Renal cortical epithelial cell (primary cell): ENCODE results near the gene SH2B3. TPM values are rescaled to one million over a fixed set of nuclear protein-coding genes. Genes with fewer than 3 reads are reported as not detected.
"Not testable (repeated sequence)": the region's sequence is repeated elsewhere in the genome, so short reads cannot be mapped to it uniquely, and the experiment has no call there.

Source experiments
- DNase-seq: peaks from one replicate; pipeline ENCODE4 v3.0.0-alpha.2; 2011; ENCODE audit warnings: low read depth
- total RNA-seq: library from RNA; depleted of rRNA; stranded (reverse); fragments of >200 nt; gene quantifications from 2 replicates; pipeline ENCODE4 v1.2.3, GENCODE V29; 2014

SH2B3 gene
- total RNA-seq: 14.5 and 20.8 TPM in 2 replicates

DNA sequence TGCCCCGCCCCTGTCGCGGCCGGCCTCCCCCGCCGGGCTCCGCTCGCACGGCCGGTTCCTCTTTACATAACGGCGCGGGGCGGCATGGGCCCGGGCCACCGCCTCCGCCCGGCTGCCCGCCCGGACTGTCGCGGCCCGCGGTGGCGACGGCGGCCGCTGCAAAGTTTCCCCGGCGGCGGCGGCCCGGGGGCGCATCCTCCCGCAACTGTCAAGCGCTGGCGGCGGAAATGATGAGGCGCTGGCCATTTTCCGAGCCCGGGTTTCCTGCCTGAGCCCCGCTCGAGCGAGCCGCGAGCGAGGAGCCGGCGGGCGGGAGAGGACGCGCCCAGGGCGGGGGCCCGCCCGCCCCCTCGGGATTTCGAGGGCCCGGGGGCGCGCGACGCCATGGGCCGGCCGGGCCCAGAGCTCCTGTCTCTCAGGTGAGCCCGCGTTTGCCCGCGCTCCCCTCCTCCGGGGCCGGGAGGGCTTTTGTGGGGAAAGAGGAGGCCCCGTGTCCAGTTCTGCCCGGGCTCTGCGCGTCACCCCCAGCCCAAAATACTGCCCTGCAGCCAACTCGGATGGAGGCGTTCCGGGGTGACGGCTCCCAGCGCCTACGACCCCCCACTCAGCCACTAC, at the start of gene SH2B3:
SH2B3 (plus strand) TSS at position 65 of the 615 bp plus-strand sequence. CDS start 12,223 bp downstream, outside the sequence.
- DNase-seq: no peak

DNA sequence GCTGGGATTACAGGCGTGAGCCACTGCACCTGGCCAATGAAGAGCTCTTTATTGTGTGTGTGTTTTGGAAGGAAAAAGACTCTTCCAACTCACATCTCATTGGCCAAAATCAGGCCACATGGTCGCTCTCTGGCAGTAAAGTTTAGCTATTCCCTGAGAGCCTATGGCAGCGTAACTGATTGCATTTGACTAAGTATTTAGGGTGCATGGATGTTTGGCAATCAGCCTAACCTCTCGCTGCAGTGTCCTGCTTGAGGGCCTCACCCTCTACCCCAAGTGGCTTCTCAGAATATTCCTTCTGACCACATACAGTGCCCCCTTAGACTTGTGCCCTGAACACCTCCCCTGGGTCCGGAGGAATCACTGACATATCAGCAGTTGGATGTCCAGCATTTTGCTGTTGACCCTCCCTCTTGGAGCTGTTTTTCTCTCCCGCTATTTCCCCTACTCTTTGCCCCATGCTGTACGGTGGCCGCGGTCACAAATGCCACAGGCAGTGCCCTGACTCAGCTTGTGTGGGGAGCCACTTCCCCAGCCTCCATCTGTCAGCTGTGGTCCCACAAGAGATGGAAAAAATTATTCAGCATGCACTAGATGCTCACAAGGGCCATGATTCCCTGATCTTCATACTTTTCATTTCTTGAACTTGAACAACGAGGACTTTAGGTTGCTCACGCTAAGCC, 46.4 kb upstream of the SH2B3 start:
- no peak for DNase-seq

DNA sequence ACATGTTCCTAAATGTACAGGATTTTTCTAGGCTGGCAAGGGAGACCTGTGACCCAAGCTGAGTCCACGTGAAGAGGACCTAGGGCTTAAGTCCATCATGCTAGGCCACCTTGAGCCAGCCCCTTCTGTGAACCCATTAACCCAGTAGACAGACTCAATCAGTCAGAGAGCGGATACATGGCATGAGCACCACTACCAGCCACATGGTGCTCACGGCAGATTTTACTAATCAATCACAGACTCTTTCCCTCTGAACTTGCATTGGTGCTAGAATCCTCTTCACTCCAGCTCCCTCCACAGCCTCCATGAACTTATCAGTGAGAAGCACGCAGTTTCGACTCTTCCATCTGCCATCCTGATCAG, 45.8 kb upstream of the SH2B3 start:
- no peak for DNase-seq

DNA sequence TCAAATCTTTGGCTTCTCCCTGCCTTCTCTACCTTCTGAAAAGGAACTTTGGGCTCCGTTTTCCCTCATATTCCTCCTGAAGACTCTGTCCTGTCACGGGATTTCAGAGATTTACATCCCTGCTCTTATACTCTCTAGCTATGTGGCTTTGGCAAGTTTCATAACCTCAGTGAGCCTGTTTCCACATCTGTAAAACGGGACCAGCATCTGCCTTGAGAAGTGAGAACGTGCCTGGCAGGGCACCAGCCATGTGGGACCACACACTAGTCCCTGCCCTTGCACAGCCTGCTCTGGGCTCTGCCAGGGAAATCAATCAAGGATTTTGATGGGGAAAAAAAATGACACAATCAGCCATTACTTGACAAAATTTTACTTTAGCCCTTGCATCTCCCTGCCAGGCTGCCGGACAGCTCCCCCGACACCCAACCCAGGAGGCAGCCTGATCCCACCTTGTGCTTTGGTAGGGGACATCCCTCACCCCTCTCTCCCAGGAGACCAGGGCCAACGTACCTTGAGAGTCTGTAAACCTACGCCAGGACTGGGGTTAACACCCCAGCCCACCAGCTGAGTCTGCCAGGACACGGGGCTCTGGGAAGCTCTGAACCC, 45.3 kb upstream of the SH2B3 start:
- DNase-seq: no peak

DNA sequence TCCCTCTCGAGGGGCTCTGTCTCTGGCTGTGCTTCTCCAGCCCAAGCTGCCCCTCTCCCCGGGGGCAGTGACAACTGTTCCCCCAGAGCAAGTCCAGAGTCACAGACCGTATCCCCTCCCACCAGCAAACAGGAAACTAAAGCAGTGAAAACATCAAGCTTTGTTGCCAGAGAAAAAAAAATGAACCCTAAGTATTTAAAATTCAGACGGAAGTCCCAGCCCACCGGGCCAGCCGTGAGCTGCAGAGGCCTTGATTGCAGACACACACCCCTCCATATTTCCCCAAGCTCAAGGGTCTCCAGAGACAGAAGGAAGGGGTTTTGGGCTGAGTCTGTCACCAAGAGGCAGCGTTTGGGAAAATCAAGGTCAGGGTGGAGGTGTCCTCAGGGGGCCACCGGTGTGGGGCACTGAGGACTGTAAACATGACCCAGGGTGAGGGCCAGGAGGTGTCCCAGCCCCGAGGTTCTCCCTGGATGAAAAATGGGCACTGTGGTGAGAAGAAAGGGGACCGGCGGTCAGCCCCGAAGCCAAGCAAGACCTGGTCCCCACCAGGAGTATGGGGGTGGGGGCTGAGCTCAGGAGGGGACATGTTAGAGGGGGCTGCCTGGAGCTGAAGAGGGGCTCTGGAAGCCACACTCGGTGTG, 44.5 kb upstream of the SH2B3 start:
- no peak for DNase-seq

DNA sequence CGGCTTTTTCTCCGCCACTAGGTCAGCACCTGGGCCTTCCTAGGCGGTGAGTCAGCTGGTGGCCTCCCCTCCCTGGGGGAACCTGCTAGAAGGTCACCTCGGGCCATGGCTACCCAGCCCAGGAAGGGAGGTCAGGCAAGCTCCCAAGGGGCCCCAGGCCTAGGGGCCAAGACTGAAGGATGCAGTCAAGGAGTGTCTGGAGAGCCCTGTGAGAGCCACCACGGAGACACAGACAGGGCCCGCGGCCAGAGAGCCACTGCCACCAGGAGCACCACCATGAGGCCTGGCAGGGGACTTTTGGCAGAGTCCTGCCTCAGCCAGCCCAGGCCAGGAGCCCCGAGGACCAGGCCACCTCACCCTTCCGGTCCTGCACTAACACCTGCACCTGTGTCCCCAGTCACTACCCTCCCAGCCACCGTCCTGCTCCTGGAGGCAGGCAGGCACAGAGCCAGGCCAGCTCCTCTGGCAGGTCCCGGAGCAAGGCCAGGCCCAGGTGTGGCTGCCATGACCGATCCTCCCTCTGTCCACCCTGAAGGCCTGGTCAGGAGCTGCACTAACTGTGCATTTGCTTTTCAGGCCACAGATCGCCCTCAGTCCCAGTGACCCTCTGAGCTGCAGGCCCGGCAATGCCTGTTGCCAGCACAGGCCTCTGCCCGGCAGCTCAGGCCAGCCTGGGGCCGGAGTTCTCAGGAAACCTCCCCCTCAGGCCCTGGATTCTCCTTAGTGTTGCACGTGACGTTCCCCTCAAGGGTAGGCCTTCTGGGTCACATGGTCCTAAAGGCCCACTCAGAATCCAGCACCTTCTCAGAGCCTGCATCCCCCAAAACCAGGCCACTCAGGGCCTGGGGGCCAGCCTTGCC, 43.8 kb upstream of the SH2B3 start:
- peak; percentile 37 for DNase-seq

DNA sequence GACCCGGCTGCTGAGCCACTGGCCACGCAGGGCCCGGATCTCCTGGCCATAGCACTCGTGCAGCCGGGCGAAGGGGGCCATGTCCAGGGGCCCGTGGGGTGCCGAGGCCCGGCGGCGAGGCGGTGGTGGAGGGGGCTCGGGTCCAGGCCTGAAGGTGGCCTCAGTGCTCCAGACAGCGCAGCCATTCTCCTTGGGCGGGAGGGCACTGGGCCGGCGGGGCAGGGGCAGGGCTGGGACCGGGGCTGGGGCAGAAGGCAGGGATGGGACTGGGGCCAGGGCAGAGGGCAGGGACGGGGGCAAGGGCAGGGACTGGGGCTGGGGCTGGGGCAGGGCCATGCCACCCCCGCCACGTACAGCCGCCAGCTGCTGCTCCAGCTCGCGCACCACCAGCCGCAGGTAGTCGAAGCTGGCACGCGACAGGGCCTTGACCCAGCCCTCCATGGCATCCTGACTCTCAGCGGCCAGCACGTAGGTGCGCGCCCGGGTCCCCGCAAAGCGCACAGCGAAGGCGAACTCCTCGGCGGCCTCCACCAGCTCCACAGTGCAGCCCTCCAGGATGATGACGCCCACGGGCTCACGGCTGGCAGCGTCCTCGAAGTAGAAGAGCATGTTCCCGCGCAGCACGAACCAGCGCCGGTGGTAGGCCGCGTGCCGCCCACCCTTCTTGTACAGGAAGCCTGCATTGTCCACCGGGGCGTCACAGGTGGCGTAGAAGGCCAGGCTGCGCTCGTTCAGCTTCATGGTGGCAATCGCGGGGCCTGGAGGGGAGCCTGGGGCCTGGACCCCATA, 42.8 kb upstream of the SH2B3 start:
- DNase-seq: no peak

DNA sequence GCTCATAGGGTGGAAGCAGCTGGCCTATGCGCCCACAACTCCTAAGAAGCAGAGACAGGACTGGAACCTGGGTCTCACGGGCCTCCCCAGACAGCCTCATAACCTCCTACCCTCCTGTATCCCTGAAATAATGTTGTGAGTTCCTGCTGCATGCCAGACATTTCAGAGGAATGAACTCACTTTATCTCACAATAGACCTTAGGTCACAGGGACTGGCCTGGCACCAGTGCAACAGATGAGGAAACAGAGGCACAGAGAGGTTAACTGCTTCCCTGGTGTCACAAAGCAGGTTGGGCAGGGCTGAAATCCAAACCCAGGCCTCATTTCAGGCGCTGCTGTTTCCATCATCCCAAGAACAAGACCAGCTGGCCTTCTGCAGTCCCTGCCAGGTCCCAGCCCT, 42.1 kb upstream of the SH2B3 start:
- DNase-seq: peak; percentile 69

DNA sequence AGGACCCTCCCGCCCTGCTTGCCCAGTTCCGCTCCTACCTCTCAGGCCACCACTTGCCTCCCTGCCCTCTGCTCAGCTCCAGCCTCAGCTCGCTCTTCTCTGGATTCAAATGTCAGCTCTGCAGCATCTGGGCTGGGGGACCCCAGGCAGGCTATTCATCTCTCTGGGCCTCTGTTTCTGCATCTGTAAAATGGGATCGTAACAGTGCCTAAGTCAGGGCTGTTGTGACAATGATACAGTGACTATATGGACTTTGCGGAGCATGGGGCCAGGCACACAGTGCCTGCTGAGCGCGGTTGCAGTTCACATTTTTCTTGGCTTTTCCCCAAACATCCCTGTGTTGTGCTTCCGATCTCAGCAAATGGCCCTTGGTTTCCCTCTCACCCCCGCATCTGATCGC, 39.6 kb upstream of the SH2B3 start:
- DNase-seq: no peak

DNA sequence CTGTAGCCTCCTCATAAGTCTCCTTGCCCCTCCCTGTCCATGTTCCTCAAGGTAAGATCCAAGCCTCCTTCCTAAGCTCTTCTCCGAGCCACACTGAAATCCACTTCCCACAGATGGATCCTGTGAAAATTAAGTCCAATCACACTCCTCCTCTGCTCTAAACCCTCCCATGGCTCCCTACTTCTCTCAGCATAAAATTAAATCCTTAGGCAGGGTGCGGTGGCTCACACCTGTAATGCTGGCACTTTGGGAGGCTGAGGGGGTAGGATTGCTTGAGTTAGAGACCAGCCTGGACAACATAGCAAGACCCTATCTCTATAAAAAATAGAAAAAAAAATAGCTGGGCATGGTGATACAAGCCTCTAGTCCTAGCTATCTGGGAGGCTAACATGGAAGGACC, 39.1 kb upstream of the SH2B3 start:
- DNase-seq: no peak

DNA sequence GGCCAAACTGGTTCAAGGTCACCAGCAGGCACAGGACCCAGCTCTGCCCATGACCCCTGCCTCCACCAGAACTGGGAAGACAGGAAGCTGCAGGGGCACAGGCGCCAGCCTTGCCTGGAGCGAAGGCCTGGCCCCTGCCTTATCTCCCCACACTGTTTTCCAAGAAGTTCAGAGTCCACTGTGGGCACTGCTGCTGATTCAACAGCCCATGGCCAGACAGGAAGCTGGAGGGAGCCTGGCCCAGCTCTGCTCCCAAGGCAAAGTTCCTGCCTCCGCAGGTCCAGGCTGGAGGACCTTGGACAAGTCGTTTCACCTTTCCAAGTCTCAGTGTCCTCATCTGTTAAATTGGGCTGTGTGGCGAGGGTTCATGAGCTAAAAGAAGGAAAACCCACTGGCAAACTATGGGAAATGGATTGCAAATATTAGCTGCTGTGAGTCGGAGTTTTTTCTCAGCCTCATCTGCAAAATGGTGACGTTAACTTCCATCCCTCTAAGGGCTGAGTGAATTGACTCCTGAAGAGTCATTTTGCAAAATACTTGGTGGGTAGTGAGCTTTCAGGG, 38.0 kb upstream of the SH2B3 start:
- peak; percentile 46 for DNase-seq

DNA sequence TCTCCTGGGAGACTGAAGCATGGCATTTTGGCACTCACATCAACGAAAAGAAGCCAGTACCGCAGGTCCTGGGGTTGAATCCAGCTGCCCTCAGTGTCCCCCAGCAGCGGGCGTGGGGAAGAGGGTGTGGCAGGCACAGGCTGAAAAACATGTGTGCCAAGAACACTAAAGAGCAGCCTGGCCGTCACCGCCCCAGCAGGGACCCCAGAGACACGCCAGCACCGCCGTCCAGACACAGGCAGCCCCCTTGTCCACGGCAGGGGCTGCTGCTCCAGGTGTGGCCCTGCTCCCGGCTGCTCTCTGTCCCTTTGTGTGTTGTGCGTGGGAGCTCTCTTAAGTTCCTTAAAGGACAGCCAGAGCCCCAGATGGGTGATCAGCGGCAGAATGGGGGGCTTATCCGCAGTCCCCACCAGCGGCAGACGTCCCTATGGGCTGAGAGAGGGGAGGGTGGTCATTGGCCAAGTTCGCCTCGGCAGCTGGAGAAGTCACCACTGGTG, 37.4 kb upstream of the SH2B3 start:
- no peak for DNase-seq

DNA sequence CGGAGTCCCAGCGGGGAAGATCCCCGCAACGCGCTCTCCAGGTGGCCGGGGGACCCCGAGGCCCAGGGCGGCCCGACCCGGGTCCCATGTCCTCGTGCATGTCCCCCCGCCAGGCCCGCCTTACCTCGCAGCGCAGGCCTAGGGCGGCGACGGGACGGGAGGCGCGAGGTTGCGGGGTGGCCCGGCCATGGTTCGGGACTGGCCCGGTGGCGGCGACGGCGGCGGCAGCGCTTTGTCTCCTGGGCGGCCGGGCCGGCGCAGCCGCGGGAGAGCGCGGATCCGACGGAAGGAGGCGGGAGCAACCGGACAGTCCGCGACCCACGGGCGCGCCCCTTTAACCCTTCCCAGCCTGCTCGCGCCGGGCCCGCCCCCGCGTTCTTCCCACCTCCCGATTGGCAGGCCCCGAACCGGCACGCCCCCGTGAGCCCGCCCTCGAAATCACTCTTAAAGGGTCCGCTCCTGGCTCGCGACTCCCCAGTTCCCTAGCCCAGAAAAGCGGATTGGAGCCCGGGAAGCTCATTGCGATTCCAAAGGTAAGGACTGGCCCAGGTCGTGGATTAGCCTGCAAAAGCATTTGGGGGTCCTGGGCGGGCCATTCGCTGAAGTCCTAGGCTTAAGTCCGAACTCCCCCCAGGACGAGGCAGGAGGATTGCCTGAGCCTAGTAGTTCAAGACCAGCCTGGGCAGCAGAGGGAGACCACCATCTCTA, 36.8 kb upstream of the SH2B3 start, which contains the start of gene PHETA1:
PHETA1 (minus strand) TSS at position 308 of the 708 bp plus-strand sequence. CDS start 5,668 bp downstream, outside the sequence.
- DNase-seq: peak; percentile 63

DNA sequence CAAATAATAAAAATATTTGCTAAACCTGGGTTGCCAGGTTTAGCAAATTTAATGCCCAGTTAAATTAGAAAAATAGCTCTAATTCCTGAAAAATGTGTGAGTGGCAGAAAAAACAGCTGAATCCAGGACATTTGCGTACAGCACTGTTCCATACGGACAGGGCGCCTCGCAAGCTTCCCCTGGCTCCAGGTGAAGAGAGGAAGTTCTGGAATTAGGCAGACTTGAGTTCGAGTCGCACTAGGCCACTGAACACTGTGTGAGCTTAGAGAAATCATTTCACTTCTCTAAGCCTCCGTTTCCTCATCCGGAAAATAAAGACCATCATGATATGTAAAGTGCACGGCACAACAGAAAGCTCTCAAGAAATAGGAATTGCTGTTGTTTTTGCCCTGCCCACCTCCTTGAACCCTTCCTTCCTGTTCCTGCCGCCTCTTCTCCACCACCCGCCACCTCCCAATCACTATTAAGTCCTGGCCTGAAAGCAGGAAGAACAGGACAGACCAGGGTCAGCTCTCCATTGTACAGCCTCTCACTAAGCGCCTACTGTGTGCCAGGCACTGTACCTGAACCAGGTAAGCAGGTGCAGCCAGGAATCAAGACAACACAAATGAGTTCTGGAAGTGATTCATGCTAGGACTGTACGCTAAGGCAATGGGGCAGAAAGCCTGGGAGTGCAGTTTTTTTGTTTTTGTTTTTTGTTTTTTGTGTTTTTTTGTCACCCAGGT, 36.1 kb upstream of the SH2B3 start:
- no peak for DNase-seq

DNA sequence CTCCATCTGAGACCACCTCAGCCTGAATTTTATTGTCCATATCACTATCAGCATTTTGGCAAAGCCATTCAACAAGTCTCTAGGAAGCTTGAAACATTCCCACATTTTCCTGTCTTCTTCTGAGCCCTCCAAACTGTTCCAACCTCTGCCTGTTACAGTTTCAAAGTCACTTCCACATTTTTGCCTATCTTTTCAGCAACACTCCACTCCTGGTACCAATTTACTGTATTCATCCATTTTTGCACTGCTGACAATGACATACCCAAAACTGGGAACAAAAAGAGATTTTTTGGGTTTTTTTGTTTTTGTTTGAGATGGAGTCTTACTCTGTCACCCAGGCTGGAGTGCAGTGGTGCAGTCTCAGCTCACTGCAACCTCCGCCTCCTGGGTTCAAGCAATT, 32.5 kb upstream of the SH2B3 start:
- not testable (repeated sequence) for DNase-seq

DNA sequence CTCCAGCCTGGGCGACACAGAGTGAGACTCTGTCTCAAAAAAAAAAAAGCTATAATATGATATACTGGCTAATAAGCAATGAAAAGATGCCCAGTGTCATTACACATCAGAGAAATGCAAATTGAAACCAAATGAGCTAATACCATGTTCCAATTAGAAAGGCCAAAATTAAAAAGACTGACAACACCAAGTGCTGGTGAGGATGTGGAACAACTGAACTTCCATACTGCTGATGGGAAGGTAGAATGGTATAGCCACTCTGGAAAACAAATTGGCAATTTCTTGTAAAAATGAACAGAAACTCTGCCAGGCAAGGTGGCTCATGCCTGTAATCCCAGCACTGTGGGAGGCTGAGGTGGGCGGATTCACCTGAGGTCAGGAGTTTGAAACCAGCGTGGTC, 28.3 kb upstream of the SH2B3 start:
- no peak for DNase-seq

DNA sequence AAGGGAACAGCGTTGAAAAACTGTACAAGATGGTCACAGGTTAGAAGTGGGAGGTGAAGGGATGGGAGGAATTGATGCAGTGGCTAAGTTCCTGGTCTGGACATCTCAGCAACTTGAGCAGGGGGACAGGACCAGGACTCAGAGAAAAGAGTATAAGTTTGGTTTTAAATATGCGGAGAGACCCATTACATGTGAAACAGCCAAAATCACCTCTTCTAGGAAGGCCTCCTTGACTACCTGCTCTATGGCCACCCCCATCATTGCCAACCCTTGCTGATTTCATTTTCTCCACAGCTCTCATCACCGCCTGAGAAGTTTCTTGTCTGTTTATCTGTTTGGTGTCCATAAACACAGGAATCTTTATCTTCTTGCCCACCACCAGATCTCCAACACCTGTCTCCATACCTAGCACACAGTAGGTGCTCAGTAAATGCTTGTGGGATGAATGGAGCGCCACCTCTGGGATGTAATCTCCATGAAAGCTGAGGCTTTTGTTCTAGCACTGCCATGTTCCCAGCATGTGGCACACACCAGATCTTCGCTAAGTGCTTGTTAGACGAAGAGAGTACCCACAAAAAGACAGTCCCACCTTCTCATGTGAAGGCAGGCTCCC, 25.7 kb upstream of the SH2B3 start:
- no peak for DNase-seq

DNA sequence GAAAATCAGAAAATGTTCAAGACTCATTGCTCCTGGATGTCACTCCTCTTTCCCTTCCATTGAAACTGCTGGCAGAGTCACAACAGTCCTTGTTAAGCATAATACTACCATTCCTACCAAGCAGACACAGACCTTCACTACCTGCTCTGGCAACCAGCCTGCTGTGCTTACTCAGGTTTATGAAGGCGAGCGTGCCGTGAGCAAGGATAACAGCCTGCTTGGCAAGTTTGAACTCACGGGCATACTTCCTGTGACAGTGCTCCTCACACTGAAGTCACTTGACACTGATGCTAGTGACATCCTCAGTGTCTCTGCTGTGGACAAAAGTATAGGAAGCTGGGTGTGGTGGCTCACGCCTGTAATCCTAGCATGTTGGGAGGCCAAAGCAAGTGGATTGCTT, 21.1 kb upstream of the SH2B3 start:
- no peak for DNase-seq

DNA sequence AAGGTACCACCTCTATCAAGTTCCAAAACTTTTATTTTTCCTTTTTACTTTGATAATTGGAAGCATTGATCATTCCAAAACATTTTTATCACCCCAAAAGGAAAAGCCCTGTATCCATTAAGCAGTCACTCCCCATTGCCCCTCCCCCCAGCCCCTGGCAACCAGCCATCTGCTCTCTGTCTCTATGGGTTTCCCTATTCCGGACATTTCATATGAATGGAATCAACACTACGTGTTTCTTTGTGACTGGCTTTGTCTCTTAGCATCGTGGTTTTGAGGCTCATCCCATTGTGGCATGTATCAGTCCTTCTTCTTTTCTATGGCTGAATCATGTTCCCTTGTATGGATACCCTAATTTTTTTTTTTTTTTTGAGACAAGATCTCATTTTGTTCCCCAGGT, 18.8 kb upstream of the SH2B3 start:
- DNase-seq: no peak
